A549 (cell line): ENCODE results near the gene HOXD1. TPM values are rescaled to one million over a fixed set of nuclear protein-coding genes. Genes with fewer than 3 reads are reported as not detected.
A peak's percentile ranks its signal among the peaks of the same experiment; 100 is the strongest.

ENCODE experiments used
- ATAC-seq, 2 experiments: fragments of 200-7000 bp in 1 of 2; fragments of >200 bp in 1 of 2; cut with Nextera tagmentation in 1 of 2; cut with Tn5 transposase in 1 of 2; 3 replicates each; pipeline versions ENCODE4 v1.8.0 to v1.9.1; 2018 to 2020; ENCODE audit warnings: mild to moderate bottlenecking in 1 of 2, moderate library complexity in 1 of 2
- CTCF ChIA-PET: fragments of 300-600 bp; sonication (Branson Sonifier 250); formaldehyde crosslinking; extraction: SDS; loops from one replicate; lab custom pipeline; 2021; ENCODE audit warnings: antibody characterized with exemption, inconsistent platforms; lab: Yijun Ruan, JAX
- POLR2A ChIA-PET: fragments of 350-600 bp; formaldehyde crosslinking; extraction: SDS; loops from one replicate; lab custom pipeline; 2021; ENCODE audit warnings: antibody characterized with exemption, inconsistent platforms; lab: Yijun Ruan, JAX
- DNase-seq, 2 experiments: peaks; one replicate each; pipeline versions ENCODE4 v3.0.0 to v3.0.0-alpha.2; 2011 to 2016; ENCODE audit warnings: low read depth in 1 of 2, low spot score in 1 of 2
- FAIRE-seq: peaks from 2 replicates; lab custom pipeline; 2011; peaks lifted over from hg19 to GRCh38; lab: Jason Lieb, UNC
- H3K27ac ChIP-seq, 2 experiments: fragments of >200 bp; sonication (Bioruptor Twin); formaldehyde crosslinking; 3 replicates each; pipeline ENCODE4 v1.5.1; 2016 to 2017
- H3K4me1 ChIP-seq: fragments of >200 bp; sonication (Bioruptor Twin); formaldehyde crosslinking; 3 replicates; pipeline ENCODE4 v1.6.1; 2016
- H3K4me2 ChIP-seq: fragments of >200 bp; sonication (Bioruptor Twin); formaldehyde crosslinking; 3 replicates; pipeline ENCODE4 v1.6.1; 2016
- H3K4me3 ChIP-seq: fragments of >200 bp; sonication (Bioruptor Twin); formaldehyde crosslinking; 3 replicates; pipeline ENCODE4 v1.5.1; 2016
- H3K9me3 ChIP-seq: fragments of >200 bp; sonication (Bioruptor Twin); formaldehyde crosslinking; 3 replicates; pipeline ENCODE4 v1.6.1; 2016
- EP300 ChIP-seq, 2 experiments: fragments of >200 bp; sonication (Bioruptor Twin); formaldehyde crosslinking; IDR thresholded peaks; 2 replicates in 1 of 2; 3 replicates in 1 of 2; pipeline ENCODE4 v1.6.1; 2016 to 2017
- FOSB ChIP-seq: fragments of 250-450 bp; sonication (Bioruptor Pico); IDR thresholded peaks from 2 replicates; pipeline ENCODE4 v1.5.0; 2020; ENCODE audit warnings: mild to moderate bottlenecking, moderate library complexity
- GATA3 ChIP-seq: IDR thresholded peaks from 2 replicates; pipeline ENCODE4 v1.6.1; 2012; ENCODE audit warnings: borderline replicate concordance
- HDAC2 ChIP-seq: fragments of 200-600 bp; sonication (generic); IDR thresholded peaks from 2 replicates; pipeline ENCODE4 v1.6.1; 2016
- JUN ChIP-seq, 2 experiments: fragments of >200 bp; sonication (Bioruptor Twin); formaldehyde crosslinking; IDR thresholded peaks; 2 replicates in 1 of 2; 3 replicates in 1 of 2; pipeline ENCODE4 v1.6.1; 2016 to 2017
- JUNB ChIP-seq: fragments of >200 bp; sonication (Bioruptor Twin); formaldehyde crosslinking; IDR thresholded peaks from 2 replicates; pipeline ENCODE4 v1.6.1; 2016
- KDM5A ChIP-seq: fragments of 200-600 bp; sonication (generic); IDR thresholded peaks from 2 replicates; pipeline ENCODE4 v1.6.1; 2016; ENCODE audit warnings: antibody characterized with exemption, mild to moderate bottlenecking
- PHF8 ChIP-seq: fragments of 200-600 bp; sonication (generic); IDR thresholded peaks from 2 replicates; pipeline ENCODE4 v1.6.1; 2016; ENCODE audit warnings: low read depth, mild to moderate bottlenecking, antibody characterized with exemption, moderate library complexity, borderline replicate concordance
- POLR2A ChIP-seq: IDR thresholded peaks from 2 replicates; pipeline ENCODE4 v1.6.1; 2012; ENCODE audit warnings: mild to moderate bottlenecking, low read length
- RAD21 ChIP-seq, 2 experiments: fragments of >200 bp in 1 of 2; sonication (Bioruptor Twin) in 1 of 2; formaldehyde crosslinking in 1 of 2; IDR thresholded peaks in 1 of 2; conservative IDR thresholded peaks in 1 of 2; 2 replicates in 1 of 2; 3 replicates in 1 of 2; pipeline ENCODE4 v1.6.1; 2012 to 2018; ENCODE audit warnings: inconsistent platforms in 1 of 2
- RFX5 ChIP-seq: fragments of 450-650 bp; IDR thresholded peaks from 2 replicates; pipeline ENCODE4 v1.7.1; 2014; ENCODE audit warnings: antibody characterized with exemption, mild to moderate bottlenecking, moderate library complexity
- SMC3 ChIP-seq: fragments of >200 bp; sonication (Bioruptor Twin); formaldehyde crosslinking; IDR thresholded peaks from 3 replicates; pipeline ENCODE4 v1.6.1; 2018; ENCODE audit warnings: inconsistent platforms
- SREBF2 ChIP-seq: fragments of 450-650 bp; IDR thresholded peaks from 2 replicates; pipeline ENCODE4 v1.6.1; 2014; ENCODE audit warnings: mild to moderate bottlenecking, moderate library complexity
- WGBS: methylation state at CpG from one replicate; pipeline ENCODE4 v1.1.6; 2017; ENCODE audit errors: missing lambda C conversion rate; 5-methylcytosine and 5-hydroxymethylcytosine counted together
- polyA plus RNA-seq, 4 experiments: library from polyadenylated mRNA; depleted of rRNA in 3 of 4; stranded (reverse); fragments of >200 nt; fragmentation: RNase III in 1 of 4; extraction: RNeasy Plus Mini Kit Qiagen cat#74134 plus additional on column Dnase treatment in 1 of 4; gene quantifications; 2 replicates in 3 of 4; 3 replicates in 1 of 4; pipeline ENCODE4 v1.2.3, GENCODE V29; 2011 to 2017
- TF ChIP-seq, protein P1 (sequence below): fragments of >200 bp; sonication (Bioruptor Twin); formaldehyde crosslinking; IDR thresholded peaks from 3 replicates; pipeline ENCODE4 v1.5.1; 2016
- TF ChIP-seq, protein P2 (sequence below): IDR thresholded peaks from 2 replicates; pipeline ENCODE4 v1.6.1; 2012; ENCODE audit warnings: low read depth, borderline replicate concordance
- TF ChIP-seq, protein P3 (sequence below): fragments of 450-650 bp; IDR thresholded peaks from 2 replicates; pipeline ENCODE4 v1.6.1; 2014; ENCODE audit warnings: antibody characterized with exemption
- TF ChIP-seq, protein P4 (sequence below): IDR thresholded peaks from 2 replicates; pipeline ENCODE4 v1.6.1; 2012
- TF ChIP-seq, protein P5 (sequence below): fragments of 250-450 bp; sonication (Bioruptor Pico); IDR thresholded peaks from 2 replicates; pipeline ENCODE4 v1.5.0; 2021; ENCODE audit warnings: mild to moderate bottlenecking, moderate library complexity, borderline replicate concordance

HOXD1 gene
- polyA plus RNA-seq, 2 of the 4 experiments (the other 2 are of a cell fraction), result 0.12 TPM

DNA sequence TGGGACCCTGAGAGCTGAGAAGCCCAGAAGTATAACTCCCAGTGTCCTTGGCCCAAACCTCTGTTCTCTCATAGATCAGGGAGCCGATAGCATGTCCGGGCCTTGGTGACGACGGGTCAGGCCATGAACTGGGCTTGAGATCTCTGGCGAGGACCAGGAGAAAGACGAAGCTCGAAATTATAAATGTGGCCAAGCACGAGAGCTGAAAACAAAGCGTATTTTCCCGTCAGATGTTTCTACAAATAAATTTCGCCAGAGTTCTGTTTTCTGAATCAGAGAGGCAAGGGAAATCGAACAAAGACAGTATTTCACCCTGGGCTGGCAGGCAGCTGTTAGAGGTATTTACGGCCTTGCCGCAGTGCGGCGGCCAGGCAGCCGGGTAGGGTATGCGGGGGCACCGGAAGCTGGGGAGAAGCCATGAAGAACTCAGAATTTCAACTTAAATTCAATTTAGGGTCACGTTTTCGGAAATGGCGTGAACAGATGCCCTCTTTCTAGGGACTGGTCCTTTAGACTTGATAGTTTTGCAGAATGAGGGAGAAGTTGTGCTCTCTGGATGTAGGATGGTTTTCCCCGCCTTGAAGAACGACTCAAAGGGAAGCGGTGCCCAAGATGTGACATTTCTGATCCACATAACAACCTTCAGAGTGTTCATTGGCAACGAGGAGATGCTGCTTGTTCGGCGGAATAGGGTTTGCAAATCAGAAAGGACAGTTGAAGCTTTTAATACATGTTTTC is 49.4 kb upstream of the HOXD1 start:
- 93% methylated on average over 28 of the region's 28 CpGs for WGBS
- ATAC-seq (no peak), DNase-seq (no peak), FAIRE-seq (no peak)
- POLR2A ChIA-PET, result no interaction called here
- CTCF ChIA-PET, result interaction anchor here (0.5 to 11.6 kb wide), 23 partner anchors 9 to 1018 kb away, joined by 3 to 216 read pairs (median 9); partner anchors contain the start of gene HOXD4
- Histone ChIP-seq H3K4me2 (no peak overlapping the region), H3K27ac (no peak overlapping the region), H3K4me3 (no peak overlapping the region), H3K9me3 (no peaks in the 10 kb centered on the region), H3K4me1 (peaks cover 7% of the 10 kb centered on the region; the same call in 2 of the 3 replicates)
- TF ChIP-seq POLR2A (no peak), JUNB (no peak), FOSB (CRISPR knock-in tag) (no peak), RFX5 (no peak)

DNA sequence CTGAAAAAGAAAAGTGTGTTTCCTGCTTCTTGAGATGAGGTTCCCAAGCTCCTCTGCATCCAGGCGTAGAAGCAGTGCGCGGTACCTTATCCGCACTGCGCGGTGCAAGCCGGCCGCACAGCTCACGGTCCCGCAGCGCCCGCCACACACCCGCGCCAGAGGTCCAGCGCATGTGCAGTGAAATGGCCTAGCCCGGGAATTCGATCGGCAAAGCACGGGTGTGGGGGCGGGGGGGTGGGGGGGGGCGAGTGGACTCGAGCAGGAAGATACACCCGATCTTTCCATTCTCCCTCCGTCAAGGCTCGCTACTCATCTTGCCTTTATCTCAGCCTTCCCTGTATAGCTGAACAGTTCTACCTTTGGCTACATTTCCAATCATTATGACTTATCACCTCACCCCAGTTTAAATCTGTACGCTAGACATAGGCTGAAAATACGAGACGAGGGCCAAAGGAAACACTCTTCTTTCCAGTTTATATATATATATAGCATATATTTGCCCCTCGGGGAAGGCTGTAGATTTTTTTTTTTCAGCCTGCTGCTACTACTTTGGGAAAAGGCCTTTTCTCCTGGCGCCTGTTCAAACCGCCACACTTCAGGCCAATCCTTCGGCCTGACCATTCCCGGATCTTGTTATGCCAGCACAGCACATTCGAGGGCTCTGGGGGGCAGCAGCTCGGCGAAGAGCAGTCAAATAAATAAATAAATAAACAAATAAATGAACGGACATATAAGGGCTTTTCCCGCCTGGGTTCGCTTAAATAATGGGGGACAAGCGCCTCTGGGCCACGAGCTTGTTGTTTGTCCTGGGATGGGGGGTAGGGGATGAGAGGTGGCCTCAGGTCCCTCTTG is 48.6 kb upstream of the HOXD1 start:
- ATAC-seq (no peak; a peak in 2 of 6 replicates), FAIRE-seq (no peak), DNase-seq (no peak)
- Histone ChIP-seq H3K4me1 (peaks cover 7% of the 10 kb centered on the region; the same call in 2 of the 3 replicates), H3K4me2 (peak overlapping the region; percentile 77), H3K4me3 (peak overlapping the region; percentile 49), H3K27ac (peak overlapping the region; percentile 87 to 99), H3K9me3 (no peaks in the 10 kb centered on the region)
- WGBS, result 72% methylated on average over 41 of the region's 41 CpGs
- ChIA-PET POLR2A (interaction anchor here (0.6 to 2.2 kb wide), 4 partner anchors 13 to 512 kb away, joined by 3 to 9 read pairs (median 6); no protein-coding TSS in a partner anchor), CTCF (interaction anchor here (0.5 to 11.6 kb wide), 94 partner anchors 8 to 1416 kb away, joined by 3 to 216 read pairs (median 5); partner anchors contain the start of genes HOXD1, HOXD3 and HOXD4)
- no peak for TF ChIP-seq GATA3

DNA sequence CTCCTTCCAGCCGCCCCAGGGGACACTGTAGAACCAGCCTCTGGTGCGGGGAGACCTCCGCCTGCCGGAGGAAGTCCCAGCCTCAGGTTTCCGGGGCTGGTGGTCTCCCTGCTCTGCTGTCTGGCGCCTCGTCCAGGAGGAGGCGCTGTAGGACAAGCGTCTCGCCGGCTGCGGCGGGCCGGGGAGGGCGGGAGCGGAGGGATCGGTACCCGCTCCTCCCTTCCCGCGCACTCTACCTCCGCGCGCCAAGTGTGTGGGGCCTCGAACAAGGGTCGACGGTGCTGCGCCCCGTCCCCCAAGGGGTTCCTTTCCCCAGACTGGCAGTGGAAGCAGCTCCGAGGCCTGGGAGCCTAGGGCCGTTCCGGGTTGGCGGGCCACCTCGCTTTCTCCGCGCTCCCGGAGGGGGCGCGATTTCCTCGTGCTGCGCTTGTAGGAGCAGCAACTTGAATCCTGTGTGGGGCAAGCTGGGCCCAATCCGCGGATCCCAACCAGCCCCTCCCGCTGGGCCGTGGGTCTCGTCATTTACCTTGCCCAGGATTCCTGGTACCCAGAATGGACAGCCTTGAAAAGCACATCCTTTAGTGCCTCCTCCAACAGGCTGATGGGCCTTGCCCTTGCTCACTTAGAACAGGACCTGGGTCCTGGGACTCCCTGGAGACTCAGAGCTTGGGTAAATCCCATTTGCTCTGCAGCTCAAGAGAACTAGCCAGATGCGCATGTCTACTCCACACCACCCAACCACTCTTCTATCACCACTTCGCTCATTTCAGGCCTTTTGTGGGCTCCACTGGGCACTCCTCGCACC is 47.8 kb upstream of the HOXD1 start:
- FAIRE-seq (no peak), ATAC-seq (peak; percentile 89 to 96), DNase-seq (peak; percentile 84 to 85)
- TF ChIP-seq, protein P1, sequence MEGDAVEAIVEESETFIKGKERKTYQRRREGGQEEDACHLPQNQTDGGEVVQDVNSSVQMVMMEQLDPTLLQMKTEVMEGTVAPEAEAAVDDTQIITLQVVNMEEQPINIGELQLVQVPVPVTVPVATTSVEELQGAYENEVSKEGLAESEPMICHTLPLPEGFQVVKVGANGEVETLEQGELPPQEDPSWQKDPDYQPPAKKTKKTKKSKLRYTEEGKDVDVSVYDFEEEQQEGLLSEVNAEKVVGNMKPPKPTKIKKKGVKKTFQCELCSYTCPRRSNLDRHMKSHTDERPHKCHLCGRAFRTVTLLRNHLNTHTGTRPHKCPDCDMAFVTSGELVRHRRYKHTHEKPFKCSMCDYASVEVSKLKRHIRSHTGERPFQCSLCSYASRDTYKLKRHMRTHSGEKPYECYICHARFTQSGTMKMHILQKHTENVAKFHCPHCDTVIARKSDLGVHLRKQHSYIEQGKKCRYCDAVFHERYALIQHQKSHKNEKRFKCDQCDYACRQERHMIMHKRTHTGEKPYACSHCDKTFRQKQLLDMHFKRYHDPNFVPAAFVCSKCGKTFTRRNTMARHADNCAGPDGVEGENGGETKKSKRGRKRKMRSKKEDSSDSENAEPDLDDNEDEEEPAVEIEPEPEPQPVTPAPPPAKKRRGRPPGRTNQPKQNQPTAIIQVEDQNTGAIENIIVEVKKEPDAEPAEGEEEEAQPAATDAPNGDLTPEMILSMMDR, result peak; percentile 100
- no peak for TF ChIP-seq JUNB
- TF ChIP-seq, protein P2, sequence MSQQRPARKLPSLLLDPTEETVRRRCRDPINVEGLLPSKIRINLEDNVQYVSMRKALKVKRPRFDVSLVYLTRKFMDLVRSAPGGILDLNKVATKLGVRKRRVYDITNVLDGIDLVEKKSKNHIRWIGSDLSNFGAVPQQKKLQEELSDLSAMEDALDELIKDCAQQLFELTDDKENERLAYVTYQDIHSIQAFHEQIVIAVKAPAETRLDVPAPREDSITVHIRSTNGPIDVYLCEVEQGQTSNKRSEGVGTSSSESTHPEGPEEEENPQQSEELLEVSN, result peak; percentile 95
- TF ChIP-seq HDAC2, result no peak
- TF ChIP-seq, protein P3, sequence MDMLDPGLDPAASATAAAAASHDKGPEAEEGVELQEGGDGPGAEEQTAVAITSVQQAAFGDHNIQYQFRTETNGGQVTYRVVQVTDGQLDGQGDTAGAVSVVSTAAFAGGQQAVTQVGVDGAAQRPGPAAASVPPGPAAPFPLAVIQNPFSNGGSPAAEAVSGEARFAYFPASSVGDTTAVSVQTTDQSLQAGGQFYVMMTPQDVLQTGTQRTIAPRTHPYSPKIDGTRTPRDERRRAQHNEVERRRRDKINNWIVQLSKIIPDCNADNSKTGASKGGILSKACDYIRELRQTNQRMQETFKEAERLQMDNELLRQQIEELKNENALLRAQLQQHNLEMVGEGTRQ, result no peak
- TF ChIP-seq, protein P4, sequence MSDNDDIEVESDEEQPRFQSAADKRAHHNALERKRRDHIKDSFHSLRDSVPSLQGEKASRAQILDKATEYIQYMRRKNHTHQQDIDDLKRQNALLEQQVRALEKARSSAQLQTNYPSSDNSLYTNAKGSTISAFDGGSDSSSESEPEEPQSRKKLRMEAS, result peak; percentile 88
- TF ChIP-seq RAD21 (conservative IDR thresholded peaks at IDR 0.05 in 1 of 2, IDR thresholded peaks at IDR 0.05 in 1 of 2), result peak; percentile 90 to 100
- TF ChIP-seq, protein P5, sequence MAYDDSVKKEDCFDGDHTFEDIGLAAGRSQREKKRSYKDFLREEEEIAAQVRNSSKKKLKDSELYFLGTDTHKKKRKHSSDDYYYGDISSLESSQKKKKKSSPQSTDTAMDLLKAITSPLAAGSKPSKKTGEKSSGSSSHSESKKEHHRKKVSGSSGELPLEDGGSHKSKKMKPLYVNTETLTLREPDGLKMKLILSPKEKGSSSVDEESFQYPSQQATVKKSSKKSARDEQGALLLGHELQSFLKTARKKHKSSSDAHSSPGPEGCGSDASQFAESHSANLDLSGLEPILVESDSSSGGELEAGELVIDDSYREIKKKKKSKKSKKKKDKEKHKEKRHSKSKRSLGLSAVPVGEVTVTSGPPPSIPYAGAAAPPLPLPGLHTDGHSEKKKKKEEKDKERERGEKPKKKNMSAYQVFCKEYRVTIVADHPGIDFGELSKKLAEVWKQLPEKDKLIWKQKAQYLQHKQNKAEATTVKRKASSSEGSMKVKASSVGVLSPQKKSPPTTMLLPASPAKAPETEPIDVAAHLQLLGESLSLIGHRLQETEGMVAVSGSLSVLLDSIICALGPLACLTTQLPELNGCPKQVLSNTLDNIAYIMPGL, result peak; percentile 87; the same call in 1 of the 2 replicates
- no peak for TF ChIP-seq EP300 (IDR thresholded peaks at IDR 0.05)
- peak; percentile 32; the same call in 1 of the 2 replicates for TF ChIP-seq POLR2A
- peak; percentile 59; the same call in 1 of the 2 replicates for TF ChIP-seq KDM5A
- TF ChIP-seq SREBF2, result no peak
- TF ChIP-seq PHF8, result 0 out of 2 replicates have a peak, but pooled peaks have one; percentile 43
- no peak for TF ChIP-seq FOSB (CRISPR knock-in tag)
- TF ChIP-seq JUN (IDR thresholded peaks at IDR 0.05), result no peak; a peak in 1 of 5 replicates
- TF ChIP-seq SMC3, result peak; percentile 99
- Histone ChIP-seq H3K4me2 (peak overlapping the region; percentile 77), H3K27ac (peak overlapping the region; percentile 87 to 99), H3K4me3 (peak overlapping the region; percentile 49), H3K9me3 (no peaks in the 10 kb centered on the region), H3K4me1 (no peaks in the 10 kb centered on the region)
- 16% methylated on average over 22 of the region's 48 CpGs for WGBS
- CTCF ChIA-PET, result interaction anchor here (0.6 to 11.6 kb wide), 104 partner anchors 9 to 1415 kb away, joined by 3 to 216 read pairs (median 5); partner anchors contain the start of genes HOXD1, HOXD3 and HOXD4
- POLR2A ChIA-PET, result interaction anchor here (0.6 to 2.2 kb wide), 5 partner anchors 14 to 511 kb away, joined by 3 to 9 read pairs (median 7); no protein-coding TSS in a partner anchor
